Spleen (tissue), 11 donors: ENCODE measurements around the gene MZF1. TPM values are rescaled to one million over a fixed set of nuclear protein-coding genes. Genes with fewer than 3 reads are reported as not detected.

Experiments used
- DNase-seq: peaks from one replicate; pipeline ENCODE4 v3.0.0-alpha.2; 2020
- H3K27ac ChIP-seq, 8 donors: fragments of 200-600 bp; sonication (generic) in 7 of 8; 1 replicate in 4 of 8; 2 replicates in 4 of 8; pipeline versions ENCODE4 v1.5.0 to v1.8.0; 2016 to 2021; ENCODE audit warnings: inconsistent platforms in 4 of 8, mild to moderate bottlenecking in 4 of 8, moderate library complexity in 1 of 8
- H3K27me3 ChIP-seq, 7 donors: fragments of 200-600 bp; sonication (generic) in 6 of 7; replicated peaks in 1 of 7; 1 replicate in 4 of 7; 2 replicates in 3 of 7; pipeline versions ENCODE4 v1.5.0 to v1.8.0; 2016 to 2021; ENCODE audit warnings: inconsistent platforms in 3 of 7, mild to moderate bottlenecking in 1 of 7
- H3K36me3 ChIP-seq, 6 donors: fragments of 200-600 bp; sonication (generic) in 5 of 6; 1 replicate in 4 of 6; 2 replicates in 2 of 6; pipeline versions ENCODE4 v1.5.0 to v1.8.0; 2016 to 2021; ENCODE audit warnings: inconsistent platforms in 2 of 6
- H3K4me1 ChIP-seq, 6 donors: fragments of 200-600 bp; sonication (generic) in 5 of 6; 1 replicate in 3 of 6; 2 replicates in 3 of 6; pipeline versions ENCODE4 v1.5.0 to v1.8.0; 2016 to 2021; ENCODE audit warnings: inconsistent platforms in 3 of 6
- H3K4me3 ChIP-seq, 8 donors: fragments of 200-600 bp; sonication (generic) in 7 of 8; 1 replicate in 4 of 8; 2 replicates in 4 of 8; pipeline versions ENCODE4 v1.5.0 to v1.8.0; 2016 to 2021; ENCODE audit warnings: inconsistent platforms in 4 of 8, mild to moderate bottlenecking in 4 of 8, moderate library complexity in 2 of 8
- H3K9me3 ChIP-seq, 8 donors: fragments of 200-600 bp; sonication (generic) in 7 of 8; 1 replicate in 4 of 8; 2 replicates in 4 of 8; pipeline versions ENCODE4 v1.5.0 to v1.8.0; 2016 to 2021; ENCODE audit warnings: inconsistent platforms in 4 of 8
- CTCF ChIP-seq, 11 experiments: fragments of 200-600 bp in 7 of 11; fragments of 450-650 bp in 4 of 11; sonication (generic) in 4 of 11; IDR thresholded peaks in 8 of 11; conservative IDR thresholded peaks in 3 of 11; 1 replicate in 7 of 11; 2 replicates in 4 of 11; pipeline versions ENCODE4 v1.4.0 to v1.8.0; 2016 to 2021; ENCODE audit warnings: antibody characterized with exemption in 11 of 11, inconsistent platforms in 4 of 11, mild to moderate bottlenecking in 1 of 11
- POLR2A ChIP-seq, 3 donors: fragments of 450-650 bp; IDR thresholded peaks; one replicate each; pipeline ENCODE4 v1.5.1; 2017; ENCODE audit warnings: antibody characterized with exemption in 3 of 3, mild to moderate bottlenecking in 1 of 3
- POLR2AphosphoS5 ChIP-seq, 3 donors: sonication (generic); formaldehyde crosslinking; IDR thresholded peaks; one replicate each; pipeline ENCODE4 v1.5.1; 2017; ENCODE audit warnings: antibody characterized with exemption in 3 of 3
- WGBS, 5 donors: extraction: QIAGEN DNeasy Blood & Tissue Kit in 3 of 5; methylation state at CpG; one replicate each; pipeline versions ENCODE4 v1.1.5 to v1.1.7; 2013 to 2018; 5-methylcytosine and 5-hydroxymethylcytosine counted together
- intact Hi-C: fragments of 100-400 bp; cut with DNase I; formaldehyde crosslinking; loops from one replicate; pipeline ENCODE4 v1.15.0; 2023; ENCODE audit warnings: low total_unique reads
- polyA plus RNA-seq, 3 donors: library from polyadenylated mRNA; stranded (reverse); fragments of 200-250 nt; gene quantifications; one replicate each; pipeline ENCODE4 v1.2.1, GENCODE V29; 2013
- total RNA-seq, 7 donors: library from RNA; depleted of rRNA in 3 of 7; stranded (reverse); fragments of >200 nt in 3 of 7; fragmentation: NEBNext Ultra II Directional in 4 of 7; extraction: Animal tissue kit (Norgen Biotek cat#: 25700) in 4 of 7; gene quantifications; one replicate each; pipeline versions ENCODE4 v1.1.0 to v1.2.1, GENCODE V29; 2016 to 2021
- donor health status: healthy with polysubstance abuse.
- donor health status: DM: no; HTN: no; CAD: no; lungs with moderate emphysema.
- donor health status: DM: no; HTN: no; CAD: no.
- donor health status: Bipolar disorder and iron deficiency.
- donor health status: healthy.
- donor health status: DM: no; HTN: no; CAD: no.
- donor health status: DM: yes; HTN: yes; CAD: no.

Gene MZF1
- total and polyA plus RNA-seq, 10 donors = 13.2 to 41.6 (median 35.6) TPM

DNA sequence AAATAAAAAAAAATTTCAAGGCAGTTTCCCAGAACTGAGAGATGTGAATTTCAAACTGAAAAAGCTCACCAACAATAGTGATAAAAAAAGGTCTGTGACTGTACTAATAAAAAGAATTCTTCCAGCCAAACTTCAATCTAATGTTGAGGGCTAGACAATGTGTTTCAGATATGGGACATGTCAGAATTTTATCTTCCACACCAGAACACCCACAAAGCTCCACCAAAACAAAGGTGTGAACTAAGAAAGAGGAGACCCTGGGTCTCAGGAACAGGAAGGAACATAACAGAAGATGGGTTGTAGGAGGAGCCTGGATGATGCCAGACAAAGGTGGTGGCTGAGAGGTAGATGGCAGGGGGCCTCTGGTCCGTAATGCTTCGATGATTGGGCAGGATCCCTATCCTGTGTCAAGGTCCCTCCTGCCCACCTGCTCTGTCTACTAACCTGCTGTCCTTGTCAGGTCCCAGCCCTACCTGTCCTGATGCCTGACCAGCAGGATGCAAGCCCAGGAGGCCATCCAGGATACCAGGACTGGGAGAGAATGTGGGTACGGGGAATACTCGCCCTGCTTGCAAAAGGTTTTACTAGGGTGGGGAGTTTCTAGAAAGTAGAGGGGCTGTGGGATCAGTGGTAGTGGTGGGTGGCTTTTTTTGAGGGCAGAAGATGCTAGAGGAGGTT is 4.5 kb downstream of the MZF1 start:
- Histone ChIP-seq H3K36me3 (peaks cover 0 to 53% (median 22%) of the 10 kb centered on the region in 6 donors), H3K9me3 (no peaks in the 10 kb centered on the region), H3K27ac (no peak overlapping the region), H3K4me1 (peaks cover under 1 to 34% (median 19%) of the 10 kb centered on the region in 6 donors), H3K4me3 (no peak overlapping the region), H3K27me3 (peaks cover 0 to 4% (median 0%) of the 10 kb centered on the region in 7 donors)
- intact Hi-C loops = no loop called here
- TF ChIP-seq POLR2AphosphoS5 (IDR thresholded peaks at IDR 0.05) = no peak
- TF ChIP-seq POLR2A (IDR thresholded peaks at IDR 0.05) = no peak
- TF ChIP-seq CTCF (IDR thresholded peaks at IDR 0.05 in 8 of 11, conservative IDR thresholded peaks at IDR 0.05 in 3 of 11) = no peak
- no peak for DNase-seq
- 91 to 96% (median 91%) methylated on average over 4 of the region's 4 CpGs for WGBS, 5 donors

DNA sequence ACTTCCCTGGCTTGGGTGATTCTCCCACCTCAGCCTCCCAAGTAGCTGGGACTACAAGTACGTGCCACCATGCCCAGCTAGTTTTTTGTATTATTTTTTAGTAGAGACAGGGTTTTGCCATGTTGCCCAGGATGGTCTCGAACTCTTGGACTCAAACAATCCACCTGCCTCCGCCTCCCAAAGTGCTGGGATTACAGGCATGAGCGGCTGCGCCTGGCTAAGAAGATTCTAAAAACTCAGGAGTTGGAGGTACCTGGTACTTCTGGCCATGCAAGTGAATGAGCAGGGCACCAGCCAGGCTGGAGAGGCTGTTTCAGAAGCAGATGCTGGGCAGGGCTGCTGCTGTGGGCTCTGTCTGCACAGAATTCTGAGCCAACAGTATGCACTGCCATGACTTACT is 6.1 kb downstream of the MZF1 start:
- WGBS, 5 donors = 97 to 98% (median 98%) methylated on average over 5 of the region's 5 CpGs
- peaks cover 0 to 53% (median 22%) of the 10 kb centered on the region in 6 donors for H3K36me3 ChIP-seq
- intact Hi-C loops = no loop called here
- no peak overlapping the region for H3K27ac ChIP-seq
- TF ChIP-seq POLR2AphosphoS5 (IDR thresholded peaks at IDR 0.05) (no peak), POLR2A (IDR thresholded peaks at IDR 0.05) (no peak), CTCF (IDR thresholded peaks at IDR 0.05 in 8 of 11, conservative IDR thresholded peaks at IDR 0.05 in 3 of 11) (no peak)
- H3K4me1 ChIP-seq = peaks cover 16 to 42% (median 27%) of the 10 kb centered on the region in 6 donors
- no peak overlapping the region for H3K4me3 ChIP-seq
- DNase-seq = no peak
- no peaks in the 10 kb centered on the region for H3K9me3 ChIP-seq
- H3K27me3 ChIP-seq = peaks cover 0 to 20% (median 0%) of the 10 kb centered on the region in 7 donors

GRCh38 chr19:58563823-58564222 is 9.3 kb downstream of the MZF1 start:
- intact Hi-C loops = no loop called here
- H3K36me3 ChIP-seq = peaks cover 0 to 24% (median 8%) of the 10 kb centered on the region in 6 donors

More at GRCh38 chr19:58563823-58564222, 9.3 kb downstream of the MZF1 start:
- DNase-seq = no peak
- H3K4me1 ChIP-seq = peaks cover 27 to 51% (median 39%) of the 10 kb centered on the region in 6 donors
- no peak for TF ChIP-seq POLR2A (IDR thresholded peaks at IDR 0.05)
- no peak for TF ChIP-seq CTCF (IDR thresholded peaks at IDR 0.05 in 8 of 11, conservative IDR thresholded peaks at IDR 0.05 in 3 of 11)
- TF ChIP-seq POLR2AphosphoS5 (IDR thresholded peaks at IDR 0.05) = no peak
- no peaks in the 10 kb centered on the region for H3K9me3 ChIP-seq
- WGBS, 5 donors = 73 to 88% (median 79%) methylated on average over 6 of the region's 6 CpGs
- H3K27ac ChIP-seq = no peak overlapping the region
- H3K4me3 ChIP-seq = no peak overlapping the region
- H3K27me3 ChIP-seq = peaks cover 0 to 27% (median 0%) of the 10 kb centered on the region in 7 donors
